Jurkat, Clone E6-1 (cell line): ENCODE data around the gene CNNM1. TPM values are rescaled to one million over a fixed set of nuclear protein-coding genes. Genes with fewer than 3 reads are reported as not detected.

Experiments used
- DNase-seq: peaks from one replicate; pipeline ENCODE4 v3.0.0-alpha.2; 2011; ENCODE audit warnings: low read depth, low spot score
- H3K4me3 ChIP-seq: 2 replicates; pipeline ENCODE4 v1.5.1; 2011; ENCODE audit warnings: mild to moderate bottlenecking, low read length, control low read depth, moderate library complexity
- polyA plus RNA-seq: library from polyadenylated mRNA; unstranded; fragments of >200 nt; gene quantifications from one replicate; pipeline ENCODE4 v1.2.1, GENCODE V29; 2012; ENCODE audit warnings: missing spikeins; ENCODE audit not compliant: insufficient read length, insufficient read depth

CNNM1 gene
- 1.9 TPM for polyA plus RNA-seq

DNA sequence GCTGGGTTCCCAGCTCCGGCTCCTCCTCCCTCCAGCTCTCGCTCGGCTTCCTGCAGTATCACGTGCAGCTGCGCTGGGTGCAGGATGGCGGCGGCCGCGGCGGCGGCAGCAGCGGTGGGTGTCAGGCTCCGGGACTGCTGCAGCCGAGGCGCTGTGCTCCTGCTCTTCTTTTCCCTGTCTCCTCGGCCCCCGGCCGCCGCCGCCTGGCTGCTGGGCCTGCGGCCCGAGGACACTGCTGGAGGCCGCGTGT is at the start of gene CNNM1:
Gene CNNM1 (plus strand): TSS at position 53 of the 250 bp plus-strand sequence. CDS start 32 bp downstream, at position 85.
- peak; percentile 26 for DNase-seq
- H3K4me3 ChIP-seq: peak within 1 kb of the TSS; percentile 23

DNA sequence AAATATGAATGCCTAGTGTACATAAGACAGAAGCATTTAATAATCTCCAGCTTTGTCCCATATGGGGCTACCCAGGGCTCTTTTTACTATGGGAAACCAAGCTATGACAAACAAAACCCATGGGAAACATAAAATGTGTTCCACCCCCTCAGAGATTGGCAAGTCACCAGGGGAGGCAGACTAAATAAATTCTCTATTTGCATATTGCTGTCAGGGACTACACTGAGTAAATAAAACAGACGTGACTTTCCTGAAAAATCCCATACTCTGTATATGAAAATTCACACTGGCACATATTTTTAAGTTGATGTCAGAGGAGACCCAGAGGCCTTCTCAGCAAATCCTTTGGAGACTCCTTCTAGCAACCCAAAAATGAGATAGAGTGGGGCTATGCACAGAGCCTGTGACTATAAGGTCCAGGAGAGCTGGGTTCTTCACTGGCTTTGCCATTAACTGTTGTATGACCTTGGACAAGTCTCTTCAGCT is 49.5 kb upstream of the CNNM1 start:
- DNase-seq: no peak
- no peak overlapping the region for H3K4me3 ChIP-seq

DNA sequence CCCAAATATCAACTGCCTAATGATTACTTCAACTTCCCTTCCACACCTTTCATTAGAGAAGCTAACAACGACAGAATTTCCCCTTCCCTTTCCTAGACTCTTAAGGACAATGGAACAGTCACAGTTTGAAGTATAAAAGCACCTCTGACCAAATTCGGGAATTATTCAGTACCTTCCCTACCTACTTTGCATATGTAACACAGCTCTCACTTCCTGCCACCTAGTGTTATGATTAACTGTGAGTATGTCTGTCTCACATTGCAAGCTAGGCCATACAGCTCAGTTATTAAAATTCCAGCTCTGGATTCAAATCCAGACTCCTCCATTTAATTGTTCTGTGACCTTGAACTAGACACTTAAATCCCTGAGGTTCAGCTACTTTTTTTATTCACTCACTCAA is 48.7 kb upstream of the CNNM1 start:
- no peak overlapping the region for H3K4me3 ChIP-seq
- DNase-seq: no peak

DNA sequence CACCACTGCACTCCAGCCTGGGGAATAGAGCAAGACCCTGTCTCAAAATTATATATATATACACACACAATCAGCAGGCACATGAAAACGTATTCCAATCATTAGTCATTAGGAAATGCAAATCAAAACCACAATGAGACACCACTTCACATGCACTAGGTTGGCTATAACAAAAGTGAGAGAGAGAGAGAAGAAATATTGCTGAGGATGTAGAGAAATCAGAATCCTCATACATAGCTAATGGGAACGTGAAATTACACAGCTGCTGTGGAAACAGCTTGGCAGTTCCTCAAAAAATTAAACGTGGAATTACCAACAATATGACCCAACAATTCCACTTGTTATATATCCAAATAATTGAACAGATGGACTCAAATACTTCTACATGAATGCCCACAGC is 43.3 kb upstream of the CNNM1 start:
- no peak for DNase-seq
- no peak overlapping the region for H3K4me3 ChIP-seq

DNA sequence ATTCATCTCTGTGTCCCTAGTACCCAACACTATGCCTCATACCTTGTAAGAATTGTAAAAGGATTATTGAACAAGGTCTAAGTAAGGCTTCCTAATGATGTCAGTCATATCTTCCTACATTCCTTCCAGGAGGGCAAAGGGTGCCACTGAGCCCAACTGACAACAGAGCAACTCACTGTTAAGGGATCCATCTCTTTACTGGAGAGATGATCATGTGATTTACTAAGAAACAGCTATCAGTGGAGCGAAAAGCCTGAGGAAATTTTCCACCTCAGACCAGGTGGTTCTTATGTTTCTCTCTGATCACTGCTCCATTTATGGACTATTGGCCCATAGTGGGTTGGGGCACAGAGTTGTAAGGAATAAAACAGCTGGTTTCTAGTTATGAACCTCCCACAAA is 38.9 kb upstream of the CNNM1 start:
- no peak for DNase-seq
- no peak overlapping the region for H3K4me3 ChIP-seq

DNA sequence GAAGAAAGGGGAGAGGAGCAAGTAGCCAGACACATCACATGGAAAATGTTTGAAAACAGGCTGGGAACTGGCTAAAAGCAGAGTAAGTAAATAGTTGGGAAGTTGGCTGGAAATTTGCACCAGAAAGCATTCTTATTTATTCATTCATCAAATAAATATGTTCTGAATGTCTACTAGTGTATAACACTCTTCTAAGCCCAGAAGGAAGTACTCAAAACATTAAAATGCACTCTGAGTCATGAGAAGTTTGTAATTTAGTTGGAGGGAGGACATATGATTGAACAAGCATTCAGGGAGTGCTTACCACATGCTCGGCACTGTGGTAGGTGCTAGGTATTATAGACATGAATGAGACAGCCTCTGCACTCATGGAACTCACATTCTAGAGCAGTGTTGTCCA is 37.0 kb upstream of the CNNM1 start:
- DNase-seq: no peak
- no peak overlapping the region for H3K4me3 ChIP-seq

DNA sequence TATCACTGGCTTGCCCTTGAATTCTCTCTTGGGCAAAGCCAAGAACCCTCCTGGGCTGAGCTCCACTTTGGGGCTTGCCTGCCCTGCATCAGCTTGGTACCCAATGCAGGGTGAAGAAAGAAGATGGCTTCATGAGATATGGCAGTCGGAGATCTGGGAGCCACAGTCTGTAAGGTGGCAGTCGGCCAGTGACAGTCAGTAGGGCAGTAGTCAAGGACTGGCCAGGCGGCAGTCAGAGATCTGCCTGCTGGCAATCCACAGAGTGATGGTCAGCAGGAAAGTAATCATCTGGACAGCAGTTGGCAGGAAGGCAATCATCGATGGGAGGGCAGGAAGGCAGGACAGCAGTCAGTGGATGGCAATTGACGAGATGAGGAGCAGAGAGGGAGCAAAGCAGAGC is 32.6 kb upstream of the CNNM1 start:
- DNase-seq: no peak
- no peak overlapping the region for H3K4me3 ChIP-seq

DNA sequence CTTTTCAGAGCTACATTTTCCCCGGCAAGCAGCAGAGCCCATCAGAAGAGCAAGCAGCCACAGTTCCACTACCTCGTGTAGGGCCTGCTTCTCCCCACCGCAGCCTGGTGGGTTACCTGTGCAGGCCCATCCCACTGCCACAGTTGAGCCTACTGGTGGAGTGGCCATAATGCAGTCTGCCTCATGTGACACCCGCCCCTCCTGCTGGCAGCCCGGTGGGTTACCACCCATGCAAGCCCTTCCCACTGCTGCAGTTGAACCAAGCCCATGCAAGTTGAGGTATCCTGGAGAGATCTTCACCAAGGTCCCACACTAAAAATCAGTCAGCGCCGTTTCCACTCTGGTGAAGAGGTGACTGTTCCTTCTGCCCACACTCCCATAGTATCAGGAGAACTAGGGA is 32.1 kb upstream of the CNNM1 start:
- DNase-seq: no peak
- no peak overlapping the region for H3K4me3 ChIP-seq

DNA sequence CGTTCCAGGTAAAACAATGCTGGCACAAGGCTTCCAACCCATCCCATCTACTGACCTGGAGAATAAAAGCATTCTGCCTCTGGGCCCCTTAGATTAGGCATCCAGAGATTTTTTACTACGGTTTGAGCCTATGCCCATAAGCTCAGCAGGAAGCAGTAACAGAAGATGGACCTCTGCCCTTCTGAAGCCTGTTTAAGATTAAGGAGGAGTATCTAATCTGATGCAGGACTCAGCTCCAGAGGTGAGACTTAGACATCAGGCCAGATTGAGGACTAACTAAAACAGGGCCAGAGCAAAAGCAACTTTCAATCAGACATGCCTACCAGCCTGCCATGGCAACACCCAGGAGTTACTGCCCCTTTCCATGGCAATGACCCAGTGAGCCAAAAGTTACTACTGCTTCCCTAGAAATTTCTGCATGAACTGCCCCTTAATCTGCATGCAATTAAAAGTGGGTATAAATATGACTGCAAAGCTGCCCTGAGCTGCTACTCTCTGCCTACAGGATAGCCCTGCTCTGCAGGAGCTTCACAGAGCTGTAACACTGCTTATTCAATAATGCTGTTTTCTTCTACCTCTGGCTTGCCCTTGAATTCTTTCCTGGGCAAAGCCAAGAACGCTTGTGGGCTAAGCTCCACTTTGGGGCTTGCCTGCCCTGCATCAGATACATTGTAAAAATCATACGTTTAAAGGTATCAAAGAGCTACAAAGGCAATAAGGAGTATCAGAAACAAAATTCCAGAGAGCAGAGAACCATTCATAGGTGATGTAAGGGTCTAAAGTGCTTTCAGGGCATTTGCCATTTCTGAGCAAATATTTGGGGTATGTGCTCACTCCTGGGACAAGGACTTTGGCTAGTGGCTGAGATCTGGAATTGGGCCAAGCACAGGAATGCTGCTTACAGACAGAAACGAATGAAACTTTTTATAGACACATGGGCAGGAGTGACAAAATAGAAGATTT is 25.0 kb upstream of the CNNM1 start:
- DNase-seq: no peak
- H3K4me3 ChIP-seq: no peak overlapping the region

DNA sequence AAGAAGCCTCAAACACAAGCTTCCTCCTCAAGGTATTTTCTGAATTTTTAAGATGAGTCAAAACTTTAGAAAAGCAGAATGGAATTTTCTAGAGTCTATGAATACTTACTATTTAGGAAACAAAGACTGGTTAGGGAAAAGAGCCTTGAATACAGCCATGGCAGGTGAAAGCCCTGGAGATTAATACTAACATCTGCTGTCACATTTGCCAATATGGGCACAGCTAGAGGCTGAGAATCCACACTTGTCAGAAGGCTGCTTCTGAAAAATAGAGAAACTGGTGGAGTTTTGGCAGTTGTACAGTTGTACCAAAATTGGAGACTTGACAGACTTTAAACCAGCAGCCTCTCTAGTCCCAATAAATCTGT is 24.3 kb upstream of the CNNM1 start:
- H3K4me3 ChIP-seq: no peak overlapping the region
- no peak for DNase-seq

DNA sequence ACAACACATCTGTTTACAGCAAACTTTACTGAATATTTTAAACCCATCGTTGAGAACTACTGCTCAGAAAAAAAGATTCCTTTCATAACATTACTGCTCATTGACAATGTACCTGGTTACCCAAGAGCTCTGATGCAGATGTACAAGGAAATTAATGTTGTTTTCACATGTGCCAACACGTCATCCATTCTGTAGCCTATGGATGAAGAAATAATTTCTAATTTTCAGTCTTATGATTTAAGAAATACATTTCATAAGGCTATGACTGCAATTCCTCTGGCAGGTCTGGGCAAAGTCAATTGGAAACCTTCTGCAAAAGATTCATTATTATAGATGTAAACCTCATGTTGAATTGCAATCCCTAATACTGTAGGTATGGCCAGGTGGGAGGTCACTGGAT is 16.7 kb upstream of the CNNM1 start:
- H3K4me3 ChIP-seq: no peak overlapping the region

DNA sequence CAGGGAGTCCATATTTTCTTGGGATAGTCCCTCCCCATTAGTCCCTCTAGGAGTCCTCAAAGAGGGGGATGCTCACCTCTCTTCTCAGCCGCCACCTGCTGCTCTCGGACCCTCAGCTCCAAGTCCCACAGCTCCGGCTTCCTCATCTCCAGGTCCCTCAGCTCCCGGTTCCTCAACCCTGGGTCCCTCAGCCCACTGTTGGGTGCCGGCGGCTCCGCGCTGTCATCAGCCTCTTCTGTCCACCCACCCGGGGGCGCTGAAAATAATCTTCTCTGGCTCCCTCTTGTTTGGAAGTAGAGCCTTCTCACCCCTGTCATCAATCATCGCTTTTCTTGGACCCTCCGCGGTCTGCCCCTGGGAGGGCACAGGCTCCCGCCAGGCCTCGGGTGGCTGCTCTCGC is 13.3 kb upstream of the CNNM1 start:
- no peak overlapping the region for H3K4me3 ChIP-seq
- DNase-seq: no peak

More for the DNA sequence above, 16.7 kb upstream of the CNNM1 start:
- no peak for DNase-seq

DNA sequence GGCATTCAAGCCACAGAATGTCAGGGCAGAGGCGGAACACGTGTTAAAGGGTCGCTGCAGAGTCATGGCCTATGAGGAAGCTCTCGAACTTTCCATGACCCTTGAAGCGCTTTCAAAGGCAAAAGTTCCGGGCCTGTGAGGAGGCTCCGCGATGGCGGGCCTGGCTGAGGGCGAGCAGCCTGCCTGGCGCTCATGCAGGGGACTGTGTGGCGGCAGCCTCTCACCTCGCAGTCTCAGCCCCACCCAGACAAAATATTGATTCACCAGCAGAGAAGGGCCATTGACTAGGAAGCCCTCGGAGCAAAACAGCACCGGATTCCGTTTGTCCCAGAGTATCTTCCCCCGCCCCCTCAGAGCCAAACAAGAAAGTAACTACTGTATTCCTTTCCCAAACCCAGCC is 12.8 kb upstream of the CNNM1 start:
- H3K4me3 ChIP-seq: no peak overlapping the region
- no peak for DNase-seq

DNA sequence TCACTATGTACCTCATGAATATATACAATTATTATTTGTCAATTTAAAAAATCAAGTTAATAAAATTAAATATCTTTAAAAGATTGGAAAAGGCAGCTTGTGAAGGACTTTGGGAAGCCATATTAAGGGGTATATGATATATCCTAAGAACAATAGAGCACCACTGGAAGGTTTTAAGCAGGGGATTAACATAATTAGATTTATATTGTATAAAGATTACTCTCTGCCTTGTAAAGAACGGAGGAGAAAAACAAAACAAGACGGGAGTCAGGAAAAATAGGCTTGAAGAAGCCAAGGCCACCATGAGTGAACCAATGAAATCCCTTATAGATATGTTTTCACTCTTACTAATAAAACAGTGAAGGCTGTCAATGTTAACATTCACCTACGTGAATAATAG is 11.1 kb upstream of the CNNM1 start:
- no peak for DNase-seq
- H3K4me3 ChIP-seq: no peak overlapping the region

DNA sequence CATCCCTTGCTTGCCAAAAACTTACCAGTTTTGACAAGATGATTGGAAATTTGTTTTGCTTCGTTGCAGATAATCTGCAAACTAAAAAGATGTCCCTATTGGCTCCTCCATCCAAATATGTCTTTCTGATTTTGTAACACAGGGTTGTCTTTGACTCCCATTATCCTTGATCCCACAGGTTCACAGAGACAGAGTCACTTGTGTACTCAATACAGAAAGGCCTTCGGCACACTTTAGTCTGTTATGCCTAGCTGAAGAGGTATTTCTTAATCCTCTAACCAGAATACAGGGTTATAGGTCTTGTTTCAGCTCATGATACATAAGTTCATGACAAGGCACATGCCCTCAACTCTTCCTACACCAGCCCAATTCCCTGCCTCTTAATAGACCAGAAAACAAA is 10.7 kb upstream of the CNNM1 start:
- no peak overlapping the region for H3K4me3 ChIP-seq
- no peak for DNase-seq

DNA sequence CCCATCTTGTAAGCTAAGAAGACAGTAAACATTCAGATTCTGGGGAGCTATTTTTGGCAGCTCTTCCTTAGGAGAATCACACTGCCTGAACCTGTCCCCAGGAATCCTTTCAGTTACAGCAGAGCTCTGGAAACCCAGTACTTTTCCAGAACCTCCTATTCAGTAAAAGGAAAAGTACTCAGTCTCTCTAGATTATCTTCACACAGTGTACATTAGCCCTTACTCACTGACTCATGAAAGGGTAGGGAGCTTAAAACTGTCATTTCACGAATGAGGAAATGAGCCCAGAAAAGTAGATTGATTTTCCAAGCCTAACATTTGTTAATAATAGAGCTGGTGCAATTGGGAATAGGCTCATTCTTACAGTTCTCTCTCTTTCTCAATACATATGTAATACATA is 3.9 kb upstream of the CNNM1 start:
- DNase-seq: no peak
- no peak overlapping the region for H3K4me3 ChIP-seq

DNA sequence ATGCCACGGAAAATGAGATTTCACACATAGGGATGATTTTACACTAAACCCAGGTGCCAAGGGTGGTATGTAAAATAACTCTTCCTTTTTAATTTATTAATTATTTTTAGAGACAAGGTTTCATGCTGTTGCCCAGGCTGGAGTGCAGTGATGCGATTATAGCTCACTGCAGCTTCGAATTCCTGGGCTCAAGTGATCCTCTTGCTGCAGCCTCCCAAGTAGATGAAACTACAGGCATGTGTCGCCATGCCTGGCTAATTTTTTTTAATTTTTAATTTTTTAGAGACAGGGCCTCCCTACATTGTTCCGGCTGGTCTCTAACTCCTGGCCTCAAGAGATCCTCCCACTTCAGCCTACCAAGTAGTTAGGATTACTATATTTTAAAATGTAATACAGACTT is 2.3 kb upstream of the CNNM1 start:
- no peak for DNase-seq
- H3K4me3 ChIP-seq: no peak overlapping the region

DNA sequence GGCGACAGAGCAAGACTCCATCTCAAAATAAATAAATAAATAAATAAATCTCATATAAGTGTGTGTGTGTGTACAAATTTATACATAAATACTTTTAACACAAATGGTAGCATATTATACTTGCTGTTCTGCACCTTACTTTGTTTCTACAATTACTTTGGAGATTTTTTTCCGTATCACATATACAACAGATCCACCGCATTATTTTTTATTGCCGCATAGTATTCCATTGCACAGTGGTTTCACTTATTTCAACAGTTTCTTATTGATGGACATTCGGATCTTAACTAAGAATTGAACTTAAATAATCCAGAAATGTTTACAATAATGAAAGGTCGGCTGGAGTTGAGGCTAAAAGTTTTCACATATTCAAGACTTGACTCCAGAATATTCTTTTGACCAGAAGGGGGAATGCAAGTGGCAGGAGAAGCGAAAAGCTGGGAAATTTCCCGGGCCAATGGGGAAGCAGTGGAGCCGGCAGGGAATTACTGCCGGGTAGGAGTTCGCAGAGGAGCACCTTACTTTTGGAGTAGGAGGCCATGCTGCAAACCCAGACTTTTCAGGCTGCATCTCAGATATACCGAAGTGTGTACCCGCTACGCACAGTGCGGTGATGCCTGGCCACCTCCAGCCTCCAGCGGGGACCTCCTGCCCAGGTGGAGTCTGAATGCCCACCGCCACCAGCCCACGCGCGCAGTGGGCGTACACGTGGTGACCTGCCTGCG is 415 bp upstream of the CNNM1 start:
- H3K4me3 ChIP-seq: peak overlapping the region; percentile 23
- no peak for DNase-seq

DNA sequence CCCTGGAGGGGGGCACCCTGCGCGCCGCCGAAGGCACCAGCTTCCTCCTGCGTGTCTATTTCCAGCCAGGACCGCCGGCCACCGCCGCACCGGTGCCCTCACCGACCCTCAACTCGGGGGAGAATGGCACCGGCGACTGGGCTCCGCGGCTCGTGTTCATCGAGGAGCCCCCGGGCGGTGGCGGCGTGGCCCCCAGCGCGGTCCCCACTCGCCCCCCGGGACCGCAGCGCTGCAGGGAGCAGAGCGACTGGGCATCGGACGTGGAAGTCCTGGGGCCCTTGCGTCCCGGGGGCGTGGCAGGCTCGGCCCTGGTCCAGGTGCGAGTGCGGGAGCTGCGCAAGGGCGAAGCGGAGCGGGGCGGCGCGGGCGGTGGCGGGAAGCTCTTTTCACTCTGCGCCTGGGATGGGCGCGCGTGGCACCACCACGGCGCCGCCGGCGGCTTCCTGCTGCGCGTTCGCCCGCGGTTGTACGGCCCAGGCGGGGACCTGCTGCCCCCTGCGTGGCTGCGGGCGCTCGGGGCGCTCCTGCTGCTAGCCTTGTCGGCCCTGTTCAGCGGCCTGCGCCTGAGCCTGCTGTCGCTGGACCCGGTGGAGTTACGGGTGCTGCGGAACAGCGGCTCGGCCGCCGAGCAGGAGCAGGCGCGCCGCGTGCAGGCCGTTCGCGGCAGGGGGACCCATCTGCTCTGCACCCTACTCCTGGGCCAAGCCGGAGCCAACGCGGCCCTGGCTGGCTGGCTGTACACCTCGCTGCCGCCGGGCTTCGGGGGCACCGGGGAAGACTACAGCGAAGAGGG is 594 bp downstream of the CNNM1 start:
- no peak for DNase-seq
- H3K4me3 ChIP-seq: peak overlapping the region; percentile 23
